Keratinocyte (primary cell): Measurements from ENCODE around the gene CHMP6.

ENCODE experiments used
- CTCF ChIP-seq, 3 experiments: IDR thresholded peaks in 1 of 3; conservative IDR thresholded peaks in 1 of 3; optimal IDR thresholded peaks in 1 of 3; 2 replicates in 2 of 3; 3 replicates in 1 of 3; pipeline versions ENCODE3 to v1.5.1; 2011; ENCODE audit warnings: low read length in 3 of 3, mild to moderate bottlenecking in 3 of 3, moderate library complexity in 2 of 3, control low read depth in 1 of 3, inconsistent platforms in 1 of 3; ENCODE audit not compliant: insufficient read depth in 2 of 3; ENCODE audit errors: extremely low read depth in 1 of 3
- EZH2 ChIP-seq: IDR thresholded peaks from one replicate; pipeline ENCODE4 v1.6.1; 2012; ENCODE audit warnings: inconsistent platforms, mild to moderate bottlenecking, low read length, moderate library complexity

GRCh38 chr17:80962356-80963329, 29.0 kb upstream of the CHMP6 start:
- no peak for TF ChIP-seq CTCF (optimal IDR thresholded peaks at IDR 0.05 in 1 of 3, IDR thresholded peaks at IDR 0.05 in 1 of 3, conservative IDR thresholded peaks at IDR 0.05 in 1 of 3; ENCODE audit: extremely low read depth in 1 of 3, insufficient read depth in 2 of 3, low read length in 3 of 3)
- no peak for TF ChIP-seq EZH2
